WI38 (cell line): Measurements from ENCODE around the gene PROCR.

Experiments used
- H3K4me3 ChIP-seq: 2 replicates; pipeline ENCODE4 v1.5.1; 2011; ENCODE audit warnings: low read depth, mild to moderate bottlenecking, control low read depth, low read length
- TF ChIP-seq, protein P1 (sequence below): IDR thresholded peaks from 2 replicates; pipeline ENCODE4 v1.5.1; 2012; ENCODE audit warnings: low read depth, mild to moderate bottlenecking, control low read depth, low read length

PROCR gene

DNA sequence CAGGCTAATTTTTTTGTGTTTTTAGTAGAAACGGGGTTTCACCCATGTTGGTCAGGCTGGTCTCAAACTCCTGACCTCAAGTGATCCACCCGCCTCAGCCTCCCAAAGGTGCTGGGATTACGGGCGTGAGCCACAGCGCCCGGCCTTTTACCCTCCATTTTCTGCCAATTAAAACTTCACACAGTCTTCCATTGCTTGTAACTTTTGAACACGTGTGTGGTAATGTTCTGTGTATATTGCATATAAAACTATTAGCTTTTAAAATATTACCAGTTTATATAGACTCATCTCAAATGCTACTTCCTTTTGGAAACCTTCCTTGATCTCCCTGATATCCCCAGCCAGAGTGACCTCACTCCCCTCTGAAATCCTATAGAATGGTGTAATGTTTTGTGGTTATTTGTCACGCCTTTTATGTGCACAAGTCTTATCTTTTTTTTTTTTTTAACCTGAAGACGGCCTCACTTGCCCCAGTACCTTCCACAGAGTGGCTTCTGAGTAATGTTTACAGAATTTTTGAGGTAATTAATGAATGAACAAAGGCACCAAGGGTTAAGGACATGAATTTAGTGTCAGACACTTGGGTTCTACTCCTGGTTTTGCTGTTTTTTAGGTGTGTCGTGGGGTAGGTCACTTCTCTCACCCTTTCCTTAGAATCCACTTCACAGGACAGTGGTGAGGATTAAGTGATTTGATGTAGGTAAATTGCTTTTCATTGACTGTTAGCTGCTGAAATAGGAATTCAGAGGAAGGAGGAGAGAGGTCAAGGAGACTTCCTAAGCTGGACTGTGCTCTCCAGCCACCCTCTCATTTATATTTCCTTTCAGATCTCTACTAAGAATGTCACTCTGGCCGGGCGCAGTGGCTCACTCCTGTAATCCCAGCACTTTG is 43.4 kb downstream of the PROCR start:
- no peak overlapping the region for H3K4me3 ChIP-seq
- TF ChIP-seq, protein P1, sequence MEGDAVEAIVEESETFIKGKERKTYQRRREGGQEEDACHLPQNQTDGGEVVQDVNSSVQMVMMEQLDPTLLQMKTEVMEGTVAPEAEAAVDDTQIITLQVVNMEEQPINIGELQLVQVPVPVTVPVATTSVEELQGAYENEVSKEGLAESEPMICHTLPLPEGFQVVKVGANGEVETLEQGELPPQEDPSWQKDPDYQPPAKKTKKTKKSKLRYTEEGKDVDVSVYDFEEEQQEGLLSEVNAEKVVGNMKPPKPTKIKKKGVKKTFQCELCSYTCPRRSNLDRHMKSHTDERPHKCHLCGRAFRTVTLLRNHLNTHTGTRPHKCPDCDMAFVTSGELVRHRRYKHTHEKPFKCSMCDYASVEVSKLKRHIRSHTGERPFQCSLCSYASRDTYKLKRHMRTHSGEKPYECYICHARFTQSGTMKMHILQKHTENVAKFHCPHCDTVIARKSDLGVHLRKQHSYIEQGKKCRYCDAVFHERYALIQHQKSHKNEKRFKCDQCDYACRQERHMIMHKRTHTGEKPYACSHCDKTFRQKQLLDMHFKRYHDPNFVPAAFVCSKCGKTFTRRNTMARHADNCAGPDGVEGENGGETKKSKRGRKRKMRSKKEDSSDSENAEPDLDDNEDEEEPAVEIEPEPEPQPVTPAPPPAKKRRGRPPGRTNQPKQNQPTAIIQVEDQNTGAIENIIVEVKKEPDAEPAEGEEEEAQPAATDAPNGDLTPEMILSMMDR = no peak

DNA sequence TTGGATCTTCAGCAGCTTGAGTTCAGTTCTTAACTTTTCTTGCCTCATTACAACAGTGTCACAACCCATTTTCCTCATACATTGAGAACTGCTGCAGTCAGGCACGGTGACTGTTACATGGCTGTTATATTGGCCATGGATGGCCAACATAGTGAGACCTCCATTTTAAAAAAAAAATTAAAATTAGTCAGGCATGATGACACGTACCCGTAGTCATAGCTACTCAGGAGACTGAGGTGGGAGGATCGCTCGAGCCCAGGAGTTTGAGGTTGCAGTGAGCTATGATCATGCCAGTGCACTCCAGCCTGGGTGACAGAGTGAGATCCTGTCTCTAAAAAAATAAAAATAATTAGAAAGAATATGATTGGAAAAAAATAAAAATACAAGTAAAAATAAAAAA is 44.7 kb downstream of the PROCR start:
- TF ChIP-seq, protein P1 = no peak

DNA sequence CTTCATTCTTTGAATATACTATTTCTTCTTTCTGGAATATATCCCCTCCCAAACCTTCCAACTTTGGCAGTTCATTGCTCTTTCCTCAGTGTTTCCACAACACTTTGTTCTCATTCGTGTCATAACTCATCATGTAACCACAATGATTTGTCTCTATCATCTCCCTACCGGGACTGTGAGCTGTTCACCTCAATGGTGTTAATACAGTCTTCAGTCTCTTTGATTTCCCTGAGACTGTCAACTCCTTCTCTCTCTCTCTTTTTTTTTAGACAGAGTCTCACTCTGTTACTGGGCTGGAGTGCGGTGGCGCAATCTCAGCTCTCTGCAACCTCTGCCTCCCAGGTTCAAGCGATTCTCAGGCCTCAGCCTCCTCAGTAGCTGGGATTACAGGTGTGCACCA is 52.1 kb downstream of the PROCR start:
- no peak overlapping the region for H3K4me3 ChIP-seq
- TF ChIP-seq, protein P1 = no peak

More for the DNA sequence above, 44.7 kb downstream of the PROCR start:
- no peak overlapping the region for H3K4me3 ChIP-seq

DNA sequence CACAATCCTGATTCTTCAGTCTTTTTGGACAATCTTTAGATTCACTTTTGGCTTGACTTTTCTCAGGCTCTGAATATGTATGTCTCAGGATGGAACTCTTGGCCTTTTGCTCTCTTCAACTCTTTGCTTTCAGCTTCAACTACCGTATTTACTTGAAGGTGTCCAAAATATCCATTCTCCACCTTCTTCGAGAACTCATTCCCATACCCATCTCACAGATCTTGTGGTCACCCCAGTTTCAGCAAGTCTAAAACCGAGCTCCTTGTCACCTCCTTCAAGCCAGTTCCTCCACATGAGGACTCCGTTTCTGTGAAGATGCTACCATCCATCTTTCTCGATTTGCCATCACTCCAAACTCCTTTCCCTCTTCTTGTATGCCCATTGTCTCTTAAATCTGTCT is 52.7 kb downstream of the PROCR start:
- H3K4me3 ChIP-seq = no peak overlapping the region
- TF ChIP-seq, protein P1 = no peak

DNA sequence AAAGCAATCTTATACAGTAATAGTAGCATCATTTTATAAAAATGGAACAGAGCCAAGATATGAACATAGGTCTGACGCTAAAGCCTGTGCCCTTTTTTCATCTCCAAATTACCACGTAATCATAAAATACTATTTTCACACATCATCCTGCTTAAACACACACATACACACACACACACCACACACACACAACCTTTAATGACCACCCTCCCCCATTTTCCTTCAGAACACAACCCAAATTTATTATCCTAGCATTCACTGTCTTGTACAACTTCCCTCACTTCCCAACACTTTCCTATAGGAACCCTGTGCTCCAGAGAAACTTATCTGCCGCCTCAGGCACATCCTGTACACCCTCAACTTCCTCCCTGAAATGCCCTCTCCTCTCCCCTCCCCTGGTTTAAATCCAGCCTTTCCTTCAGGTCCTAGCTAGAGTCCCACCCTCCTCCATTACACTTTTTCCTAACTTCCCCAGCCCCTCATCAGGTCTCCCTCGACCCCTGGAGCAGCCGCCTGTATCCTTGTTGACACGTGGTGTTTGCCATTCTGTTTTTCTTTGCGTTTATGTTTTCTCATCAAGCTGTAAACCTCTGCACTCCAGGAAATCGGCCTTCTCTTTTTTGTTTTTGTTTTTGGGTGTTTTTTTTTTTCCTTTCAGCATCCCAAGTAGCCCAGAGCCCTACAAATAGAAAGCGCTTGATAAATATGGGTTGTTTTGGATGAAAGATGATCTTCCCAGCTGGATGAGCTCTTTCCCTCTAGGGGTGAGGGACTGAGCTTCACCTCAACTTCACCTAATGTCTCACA is 53.6 kb downstream of the PROCR start:
- TF ChIP-seq, protein P1 = no peak
- no peak overlapping the region for H3K4me3 ChIP-seq

DNA sequence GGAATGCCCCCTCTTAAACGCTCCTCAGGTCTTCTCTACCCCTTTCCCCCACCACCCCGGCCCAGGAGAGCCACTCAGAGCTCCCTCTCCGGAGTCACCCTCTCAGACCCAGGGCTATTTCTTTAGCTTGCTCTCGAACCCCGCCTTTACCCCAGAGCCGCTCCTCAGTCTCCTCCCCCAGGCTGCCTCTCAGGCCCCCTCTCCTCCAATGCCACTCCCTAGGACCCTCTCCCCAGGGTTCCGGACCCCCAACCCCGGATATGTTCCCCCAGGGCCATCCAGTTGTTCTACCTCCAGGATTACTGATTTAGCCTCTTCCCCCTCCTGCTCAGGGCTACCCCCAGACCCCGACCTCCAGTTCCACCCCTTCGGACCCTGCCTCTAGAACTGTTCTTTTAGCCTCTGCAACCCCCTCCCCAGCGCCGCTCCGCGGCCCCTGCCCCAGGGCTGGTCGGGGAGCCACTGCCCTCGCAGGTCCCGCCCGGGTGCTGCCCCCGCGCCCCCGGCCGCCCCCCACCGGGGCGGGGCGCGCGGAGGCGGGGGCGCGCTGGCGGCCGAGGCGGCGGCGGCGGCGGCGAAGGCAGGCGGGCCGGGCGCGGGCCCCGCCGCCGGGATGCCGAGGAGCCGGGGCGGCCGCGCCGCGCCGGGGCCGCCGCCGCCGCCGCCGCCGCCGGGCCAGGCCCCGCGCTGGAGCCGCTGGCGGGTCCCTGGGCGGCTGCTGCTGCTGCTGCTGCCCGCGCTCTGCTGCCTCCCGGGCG is 54.4 kb downstream of the PROCR start, which contains the start of gene MMP24:
MMP24 (plus strand) TSS at position 565 of the 758 bp plus-strand sequence; CDS start at position 614, 49 bp downstream.
- TF ChIP-seq, protein P1 = no peak
- H3K4me3 ChIP-seq = 0 out of 2 replicates have a peak within 1 kb of the TSS, but pooled peaks have one; percentile 22
